Cardiac fibroblast (primary cell): ENCODE measurements around the gene UNC80.

Experiments
- DNase-seq, 2 donors: peaks; one replicate each; pipeline versions ENCODE4 v3.0.0 to v3.0.0-alpha.2; 2010; ENCODE audit warnings: low read depth in 2 of 2
- H3K4me3 ChIP-seq, 2 donors: replicated peaks in 1 of 2; 1 replicate in 1 of 2; 2 replicates in 1 of 2; pipeline ENCODE4 v1.5.1; 2011; ENCODE audit warnings: low read depth in 2 of 2, low read length in 2 of 2, mild to moderate bottlenecking in 2 of 2, moderate library complexity in 1 of 2
- CTCF ChIP-seq: IDR thresholded peaks from one replicate; pipeline ENCODE4 v1.5.1; 2011; ENCODE audit warnings: low read depth, mild to moderate bottlenecking, low read length, inconsistent platforms

The UNC80 gene

GRCh38 chr2:209864716-209865295, 93.2 kb downstream of the UNC80 start:
- no peak for TF ChIP-seq CTCF
- DNase-seq, result no peak
- H3K4me3 ChIP-seq, result no peak overlapping the region

- DNase-seq, result no peak
- H3K4me3 ChIP-seq, result no peak overlapping the region
- no peak for TF ChIP-seq CTCF
Observed at GRCh38 chr2:209868271-209868994, 96.8 kb downstream of the UNC80 start.

GRCh38 chr2:209870067-209870466, 98.4 kb downstream of the UNC80 start:
- TF ChIP-seq CTCF, result no peak
- DNase-seq, result no peak
- no peak overlapping the region for H3K4me3 ChIP-seq

GRCh38 chr2:209872675-209873074, 101.0 kb downstream of the UNC80 start:
- DNase-seq, result peak; percentile 1 to 14
- H3K4me3 ChIP-seq, result no peak overlapping the region
- TF ChIP-seq CTCF, result no peak

- H3K4me3 ChIP-seq, result no peak overlapping the region
- no peak for TF ChIP-seq CTCF
- DNase-seq, result no peak
Observed at GRCh38 chr2:209875270-209875669, 103.6 kb downstream of the UNC80 start.

GRCh38 chr2:209876211-209876610, 104.6 kb downstream of the UNC80 start:
- no peak for TF ChIP-seq CTCF
- H3K4me3 ChIP-seq, result no peak overlapping the region
- no peak for DNase-seq

- H3K4me3 ChIP-seq, result no peak overlapping the region
- TF ChIP-seq CTCF, result no peak
- no peak for DNase-seq
Observed at GRCh38 chr2:209878701-209879100, 107.1 kb downstream of the UNC80 start.
